HG02885 (cell line): ENCODE measurements around the gene FRRS1L.

ENCODE experiments used
- ATAC-seq: cut with Tn5 transposase; IDR thresholded peaks from one replicate; pipeline ENCODE4 v1.9.1; 2021; ENCODE audit warnings: mild to moderate bottlenecking; ENCODE audit not compliant: unreplicated experiment, poor library complexity

Gene FRRS1L

GRCh38 chr9:109179801-109180523 lies 12.9 kb upstream of the FRRS1L start:
- ATAC-seq: no peak

- ATAC-seq: no peak
Measured at GRCh38 chr9:109176963-109177362, 9.9 kb upstream of the FRRS1L start.

GRCh38 chr9:109176386-109176785 lies 9.3 kb upstream of the FRRS1L start:
- ATAC-seq: no peak

GRCh38 chr9:109172935-109173334 lies 5.9 kb upstream of the FRRS1L start:
- ATAC-seq: no peak

GRCh38 chr9:109171926-109172325 lies 4.9 kb upstream of the FRRS1L start:
- ATAC-seq: no peak

GRCh38 chr9:109168170-109168569 lies 1.1 kb upstream of the FRRS1L start:
- no peak for ATAC-seq

GRCh38 chr9:109167716-109168115 lies 667 bp upstream of the FRRS1L start:
- no peak for ATAC-seq

GRCh38 chr9:109166171-109166770 lies 778 bp downstream of the FRRS1L start:
- no peak for ATAC-seq

- peak; percentile 74 for ATAC-seq
Measured at GRCh38 chr9:109164042-109164441, 3.0 kb downstream of the FRRS1L start.

GRCh38 chr9:109163194-109163593 lies 3.9 kb downstream of the FRRS1L start:
- no peak for ATAC-seq

GRCh38 chr9:109162677-109163076 lies 4.4 kb downstream of the FRRS1L start:
- ATAC-seq: no peak

GRCh38 chr9:109161471-109161870 lies 5.6 kb downstream of the FRRS1L start:
- no peak for ATAC-seq

- ATAC-seq: no peak
Measured at GRCh38 chr9:109159583-109159982, 7.5 kb downstream of the FRRS1L start.

- no peak for ATAC-seq
Measured at GRCh38 chr9:109158651-109159050, 8.4 kb downstream of the FRRS1L start.

GRCh38 chr9:109156708-109157107 lies 10.3 kb downstream of the FRRS1L start:
- ATAC-seq: no peak

- no peak for ATAC-seq
Measured at GRCh38 chr9:109150925-109151545, 16.0 kb downstream of the FRRS1L start.

GRCh38 chr9:109149722-109150121 lies 17.3 kb downstream of the FRRS1L start:
- ATAC-seq: no peak

GRCh38 chr9:109149089-109149488 lies 18.0 kb downstream of the FRRS1L start:
- ATAC-seq: no peak

GRCh38 chr9:109145051-109145450 lies 22.0 kb downstream of the FRRS1L start:
- ATAC-seq: no peak

GRCh38 chr9:109143881-109144562 lies 23.0 kb downstream of the FRRS1L start:
- peak; percentile 97 for ATAC-seq

GRCh38 chr9:109141375-109141774 lies 25.7 kb downstream of the FRRS1L start:
- ATAC-seq: no peak
